Astrocyte (in vitro differentiated cells and primary cell): Measurements from ENCODE around the gene STRIP2. TPM values are rescaled to one million over a fixed set of nuclear protein-coding genes. Genes with fewer than 3 reads are reported as not detected.

Experiments
- DNase-seq: peaks from one replicate; pipeline ENCODE4 v3.0.0-alpha.2; 2010; ENCODE audit warnings: low read depth
- FAIRE-seq: peaks from 2 replicates; lab custom pipeline; 2011; peaks lifted over from hg19 to GRCh38; lab: Jason Lieb, UNC
- H2AFZ ChIP-seq: 2 replicates; pipeline ENCODE4 v1.6.0; 2012; ENCODE audit warnings: low read depth, low read length, inconsistent platforms
- H3K27ac ChIP-seq: 2 replicates; pipeline ENCODE4 v1.5.1; 2011; ENCODE audit warnings: low read depth, low read length, inconsistent platforms
- H3K27me3 ChIP-seq: 2 replicates; pipeline ENCODE4 v1.6.0; 2011; ENCODE audit warnings: low read length, inconsistent platforms; ENCODE audit not compliant: insufficient read depth
- H3K36me3 ChIP-seq: 2 replicates; pipeline ENCODE4 v1.5.1; 2011; ENCODE audit warnings: low read length, inconsistent platforms; ENCODE audit not compliant: insufficient read depth
- H3K4me1 ChIP-seq: 2 replicates; pipeline ENCODE4 v1.5.1; 2011; ENCODE audit warnings: low read length, inconsistent platforms; ENCODE audit not compliant: insufficient read depth
- H3K4me2 ChIP-seq: 2 replicates; pipeline ENCODE4 v1.6.0; 2012; ENCODE audit warnings: low read length, inconsistent platforms
- H3K4me3 ChIP-seq: 2 replicates; pipeline ENCODE4 v1.5.1; 2011; ENCODE audit warnings: low read depth, mild to moderate bottlenecking, low read length, inconsistent platforms; ENCODE audit not compliant: insufficient read depth
- H3K79me2 ChIP-seq: 2 replicates; pipeline ENCODE4 v1.6.0; 2012; ENCODE audit warnings: mild to moderate bottlenecking, low read length, inconsistent platforms; ENCODE audit not compliant: insufficient read depth
- H3K9ac ChIP-seq: 2 replicates; pipeline ENCODE4 v1.6.0; 2012; ENCODE audit warnings: mild to moderate bottlenecking, low read length, inconsistent platforms
- H3K9me3 ChIP-seq: 2 replicates; pipeline ENCODE4 v1.5.1; 2012; ENCODE audit warnings: low read depth, mild to moderate bottlenecking, low read length, inconsistent platforms; ENCODE audit not compliant: insufficient read depth
- H4K20me1 ChIP-seq: 2 replicates; pipeline ENCODE4 v1.6.0; 2012; ENCODE audit warnings: low read length, inconsistent platforms; ENCODE audit not compliant: insufficient read depth
- H3K27ac Mint-ChIP-seq: one replicate; pipeline ENCODE4 v1.8.0; 2021; ENCODE audit warnings: mild to moderate bottlenecking, mixed read lengths; ENCODE audit not compliant: unreplicated experiment
- H3K27me3 Mint-ChIP-seq: one replicate; pipeline ENCODE4 v1.8.0; 2021; ENCODE audit warnings: low read depth, mixed read lengths; ENCODE audit not compliant: unreplicated experiment
- H3K36me3 Mint-ChIP-seq: one replicate; pipeline ENCODE4 v1.8.0; 2021; ENCODE audit warnings: low read depth, mixed read lengths; ENCODE audit not compliant: unreplicated experiment
- H3K4me1 Mint-ChIP-seq: one replicate; pipeline ENCODE4 v1.8.0; 2021; ENCODE audit warnings: low read depth, mixed read lengths; ENCODE audit not compliant: unreplicated experiment
- H3K4me3 Mint-ChIP-seq: one replicate; pipeline ENCODE4 v1.8.0; 2021; ENCODE audit warnings: mild to moderate bottlenecking, moderate library complexity, mixed read lengths; ENCODE audit not compliant: unreplicated experiment
- H3K9me3 Mint-ChIP-seq: one replicate; pipeline ENCODE4 v1.8.0; 2021; ENCODE audit warnings: mild to moderate bottlenecking, mixed read lengths; ENCODE audit not compliant: unreplicated experiment
- CTCF ChIP-seq: IDR thresholded peaks from 2 replicates; pipeline ENCODE4 v1.5.1; 2011; ENCODE audit warnings: low read depth, mild to moderate bottlenecking, inconsistent platforms, low read length, moderate library complexity; ENCODE audit not compliant: insufficient read depth
- EZH2 ChIP-seq: IDR thresholded peaks from 2 replicates; pipeline ENCODE4 v1.6.1; 2012; ENCODE audit warnings: mild to moderate bottlenecking, low read length, inconsistent platforms; ENCODE audit not compliant: insufficient read depth
- total RNA-seq: library from RNA; stranded (reverse); gene quantifications from 2 replicates; pipeline ENCODE4 v1.2.1, GENCODE V29; 2021

Gene STRIP2
- total RNA-seq, 1 donor from 2014 or later: 1.3 TPM

- H3K79me2 ChIP-seq: no peaks in the 10 kb centered on the region
- no peaks in the 10 kb centered on the region for H3K27me3 ChIP-seq
- no peak overlapping the region for H3K4me3 ChIP-seq
- no peak for DNase-seq
- H3K9ac ChIP-seq: no peak overlapping the region
- no peak overlapping the region for H3K27ac ChIP-seq
- H3K9me3 ChIP-seq: peaks cover 2% of the 10 kb centered on the region
- Mint-ChIP-seq H3K4me1 (peaks cover 5% of the 10 kb centered on the region), H3K36me3 (peaks cover 5% of the 10 kb centered on the region), H3K27me3 (no peaks in the 10 kb centered on the region), H3K4me3 (no peak overlapping the region), H3K9me3 (peaks cover 7% of the 10 kb centered on the region), H3K27ac (no peak overlapping the region)
- TF ChIP-seq CTCF (no peak), EZH2 (no peak)
- FAIRE-seq: no peak
- H3K36me3 ChIP-seq: no peaks in the 10 kb centered on the region
- H3K4me2 ChIP-seq: no peak overlapping the region
- no peaks in the 10 kb centered on the region for H4K20me1 ChIP-seq
- no peaks in the 10 kb centered on the region for H3K4me1 ChIP-seq
- no peak overlapping the region for H2AFZ ChIP-seq
These were observed 19.4 kb downstream of the STRIP2 start for GRCh38 chr7:129453510-129454248.

DNA sequence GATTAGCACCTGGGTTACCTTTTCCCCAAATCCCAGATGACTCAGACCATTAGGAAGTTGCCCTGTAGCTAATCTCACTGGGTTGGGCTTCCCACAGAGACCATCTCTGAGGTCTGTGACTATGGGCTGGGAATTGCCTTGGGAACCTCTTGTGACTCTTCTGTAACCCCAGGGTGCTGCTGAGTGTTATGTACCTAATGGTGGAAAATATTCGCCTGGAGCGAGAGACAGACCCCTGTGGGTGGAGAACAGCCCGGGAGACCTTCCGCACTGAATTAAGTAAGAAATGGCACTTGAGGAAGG is 20.0 kb downstream of the STRIP2 start:
- TF ChIP-seq CTCF (no peak), EZH2 (no peak)
- no peak for FAIRE-seq
- Mint-ChIP-seq H3K9me3 (peaks cover 2% of the 10 kb centered on the region), H3K27ac (no peak overlapping the region), H3K27me3 (no peaks in the 10 kb centered on the region), H3K4me1 (peaks cover 5% of the 10 kb centered on the region), H3K36me3 (peaks cover 2% of the 10 kb centered on the region), H3K4me3 (no peak overlapping the region)
- H4K20me1 ChIP-seq: no peaks in the 10 kb centered on the region
- H3K27ac ChIP-seq: no peak overlapping the region
- no peaks in the 10 kb centered on the region for H3K36me3 ChIP-seq
- no peak overlapping the region for H3K4me3 ChIP-seq
- no peak overlapping the region for H3K4me2 ChIP-seq
- no peaks in the 10 kb centered on the region for H3K27me3 ChIP-seq
- no peak overlapping the region for H3K9ac ChIP-seq
- H3K4me1 ChIP-seq: no peaks in the 10 kb centered on the region
- DNase-seq: no peak
- H2AFZ ChIP-seq: no peak overlapping the region
- H3K79me2 ChIP-seq: no peaks in the 10 kb centered on the region
- H3K9me3 ChIP-seq: no peaks in the 10 kb centered on the region

- H3K4me3 Mint-ChIP-seq: no peak overlapping the region
- H3K4me1 ChIP-seq: no peaks in the 10 kb centered on the region
- no peak overlapping the region for H3K9ac ChIP-seq
- peaks cover 5% of the 10 kb centered on the region for H3K4me1 Mint-ChIP-seq
- no peaks in the 10 kb centered on the region for H3K36me3 Mint-ChIP-seq
- TF ChIP-seq EZH2 (no peak), CTCF (no peak)
- H3K4me2 ChIP-seq: no peak overlapping the region
- no peaks in the 10 kb centered on the region for H3K9me3 ChIP-seq
- DNase-seq: no peak
- H3K9me3 Mint-ChIP-seq: no peaks in the 10 kb centered on the region
- no peak overlapping the region for H3K27ac Mint-ChIP-seq
- H3K4me3 ChIP-seq: no peak overlapping the region
- H3K79me2 ChIP-seq: no peaks in the 10 kb centered on the region
- peaks cover 3% of the 10 kb centered on the region for H3K36me3 ChIP-seq
- FAIRE-seq: no peak
- H3K27ac ChIP-seq: no peak overlapping the region
- H4K20me1 ChIP-seq: no peaks in the 10 kb centered on the region
- H3K27me3 Mint-ChIP-seq: no peaks in the 10 kb centered on the region
- no peaks in the 10 kb centered on the region for H3K27me3 ChIP-seq
- no peak overlapping the region for H2AFZ ChIP-seq
These were observed 22.2 kb downstream of the STRIP2 start for GRCh38 chr7:129456421-129456820.
